GM19397 (cell line): ENCODE data around the gene SPTBN5.

ENCODE experiments used
- ATAC-seq: cut with Tn5 transposase; IDR thresholded peaks from one replicate; pipeline ENCODE4 v1.9.1; 2021; ENCODE audit warnings: mild to moderate bottlenecking, moderate library complexity; ENCODE audit not compliant: unreplicated experiment

The SPTBN5 gene

GRCh38 chr15:41868321-41868720 is 25.5 kb downstream of the SPTBN5 start:
- no peak for ATAC-seq

- no peak for ATAC-seq
These were observed 26.8 kb downstream of the SPTBN5 start for GRCh38 chr15:41866872-41867579.

- ATAC-seq = no peak
These were observed 27.6 kb downstream of the SPTBN5 start for GRCh38 chr15:41866263-41866703.

- no peak for ATAC-seq
These were observed 28.3 kb downstream of the SPTBN5 start for GRCh38 chr15:41865490-41866055.

- no peak for ATAC-seq
These were observed 31.2 kb downstream of the SPTBN5 start for GRCh38 chr15:41862515-41863116.

GRCh38 chr15:41861736-41862356 is 32.0 kb downstream of the SPTBN5 start:
- ATAC-seq = no peak

- no peak for ATAC-seq
These were observed 33.6 kb downstream of the SPTBN5 start for GRCh38 chr15:41860049-41860828.

- no peak for ATAC-seq
These were observed 35.1 kb downstream of the SPTBN5 start for GRCh38 chr15:41858756-41859155.

GRCh38 chr15:41857316-41857715 is 36.5 kb downstream of the SPTBN5 start:
- ATAC-seq = no peak

- no peak for ATAC-seq
These were observed 37.1 kb downstream of the SPTBN5 start for GRCh38 chr15:41856716-41857115.

GRCh38 chr15:41856262-41856661 is 37.6 kb downstream of the SPTBN5 start:
- ATAC-seq = no peak

- ATAC-seq = no peak
These were observed 38.4 kb downstream of the SPTBN5 start for GRCh38 chr15:41855261-41855961.

- no peak for ATAC-seq
These were observed 39.4 kb downstream of the SPTBN5 start for GRCh38 chr15:41854443-41854842.

GRCh38 chr15:41853831-41854230 is 40.0 kb downstream of the SPTBN5 start:
- ATAC-seq = no peak

GRCh38 chr15:41852736-41853590 is 40.9 kb downstream of the SPTBN5 start:
- no peak for ATAC-seq

GRCh38 chr15:41851755-41852370 is 42.0 kb downstream of the SPTBN5 start:
- no peak for ATAC-seq

GRCh38 chr15:41851167-41851523 is 42.7 kb downstream of the SPTBN5 start:
- no peak for ATAC-seq

- no peak for ATAC-seq
These were observed 43.2 kb downstream of the SPTBN5 start for GRCh38 chr15:41850482-41851166.

- ATAC-seq = no peak
These were observed 44.0 kb downstream of the SPTBN5 start for GRCh38 chr15:41849861-41850260.
